DMS 273 treated with DMSO at 0.1 percent for 48 hours (cell line): ENCODE measurements around the gene USP3.

Experiments
- DNase-seq: peaks from one replicate; lab custom pipeline; 2025; lab: John Stamatoyannopoulos, UW

The USP3 gene

DNA sequence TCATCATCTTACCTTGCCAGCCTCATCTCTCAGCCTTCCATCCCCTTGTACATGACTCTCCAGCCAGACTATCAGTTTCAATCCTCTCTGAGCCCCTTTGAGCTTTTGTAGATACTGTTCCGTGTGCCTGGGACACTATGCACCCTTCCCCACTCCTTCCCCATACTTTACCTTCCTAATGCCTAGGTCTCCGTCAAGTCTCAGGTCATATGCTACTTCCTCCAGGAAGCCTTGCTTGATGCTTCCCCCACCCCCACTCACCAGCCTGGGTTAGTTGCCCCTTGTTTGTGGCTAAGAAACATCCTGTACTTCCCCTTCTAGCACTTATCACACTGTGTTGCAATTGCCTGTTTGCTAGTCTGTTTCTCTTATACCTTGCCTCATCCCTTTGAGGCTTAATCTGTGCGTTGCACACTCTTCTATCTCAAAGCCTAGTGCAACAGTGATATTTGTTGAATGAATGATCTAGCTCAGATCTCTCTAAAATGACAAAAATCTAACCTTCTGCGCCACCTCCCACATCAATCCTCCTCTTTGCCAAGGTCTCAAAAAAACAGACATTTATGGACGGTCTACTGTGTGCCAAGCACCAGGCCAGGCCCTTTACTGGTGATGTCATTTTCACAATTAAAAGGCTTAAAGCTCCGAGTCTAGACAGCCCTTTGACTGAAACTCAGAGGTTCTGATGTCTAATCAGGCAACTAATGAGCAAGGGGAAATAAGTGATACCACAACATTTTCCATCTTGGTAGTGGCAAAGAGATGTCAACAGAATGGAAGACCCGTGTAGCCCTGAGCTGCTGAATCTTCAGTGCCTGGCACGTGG, 6.5 kb upstream of the USP3 start:
- DNase-seq: no peak

DNA sequence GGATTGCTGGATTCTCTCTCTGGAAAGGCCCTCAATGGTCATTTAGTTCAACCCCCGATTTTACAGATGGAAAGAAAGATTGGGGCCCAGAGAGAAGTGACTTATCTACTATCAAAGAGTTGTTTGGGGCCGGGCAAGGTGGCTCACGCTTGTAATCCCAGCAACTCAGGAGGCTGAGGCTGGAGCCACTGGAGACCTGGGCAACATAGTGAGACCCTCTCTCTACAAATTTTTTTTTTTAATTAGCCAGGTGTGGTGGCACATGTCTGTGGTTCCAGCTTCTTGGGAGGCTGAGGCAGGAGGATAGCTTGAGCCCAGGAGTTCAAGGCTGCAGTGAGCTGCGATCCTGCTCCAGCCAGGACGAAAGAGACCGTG, 5.2 kb upstream of the USP3 start:
- no peak for DNase-seq

DNA sequence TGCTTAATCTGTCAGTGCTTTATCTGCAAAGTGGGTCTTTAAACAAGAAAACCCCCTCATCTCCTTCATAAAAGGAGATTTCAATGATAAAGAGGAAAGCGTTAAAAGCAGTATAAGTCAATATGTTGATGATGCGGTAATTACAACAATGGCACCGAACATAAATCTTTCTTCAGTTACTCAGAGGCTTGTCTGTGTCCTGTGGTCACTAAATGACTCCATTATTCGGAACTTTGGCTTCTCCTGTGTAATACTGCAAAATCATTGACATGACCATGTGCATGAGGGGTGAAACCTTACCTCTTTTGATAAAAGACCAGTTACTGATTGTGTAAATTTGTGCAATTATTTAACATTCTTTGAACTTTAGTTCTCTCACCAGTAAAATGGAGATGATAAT, 4.8 kb upstream of the USP3 start:
- no peak for DNase-seq

DNA sequence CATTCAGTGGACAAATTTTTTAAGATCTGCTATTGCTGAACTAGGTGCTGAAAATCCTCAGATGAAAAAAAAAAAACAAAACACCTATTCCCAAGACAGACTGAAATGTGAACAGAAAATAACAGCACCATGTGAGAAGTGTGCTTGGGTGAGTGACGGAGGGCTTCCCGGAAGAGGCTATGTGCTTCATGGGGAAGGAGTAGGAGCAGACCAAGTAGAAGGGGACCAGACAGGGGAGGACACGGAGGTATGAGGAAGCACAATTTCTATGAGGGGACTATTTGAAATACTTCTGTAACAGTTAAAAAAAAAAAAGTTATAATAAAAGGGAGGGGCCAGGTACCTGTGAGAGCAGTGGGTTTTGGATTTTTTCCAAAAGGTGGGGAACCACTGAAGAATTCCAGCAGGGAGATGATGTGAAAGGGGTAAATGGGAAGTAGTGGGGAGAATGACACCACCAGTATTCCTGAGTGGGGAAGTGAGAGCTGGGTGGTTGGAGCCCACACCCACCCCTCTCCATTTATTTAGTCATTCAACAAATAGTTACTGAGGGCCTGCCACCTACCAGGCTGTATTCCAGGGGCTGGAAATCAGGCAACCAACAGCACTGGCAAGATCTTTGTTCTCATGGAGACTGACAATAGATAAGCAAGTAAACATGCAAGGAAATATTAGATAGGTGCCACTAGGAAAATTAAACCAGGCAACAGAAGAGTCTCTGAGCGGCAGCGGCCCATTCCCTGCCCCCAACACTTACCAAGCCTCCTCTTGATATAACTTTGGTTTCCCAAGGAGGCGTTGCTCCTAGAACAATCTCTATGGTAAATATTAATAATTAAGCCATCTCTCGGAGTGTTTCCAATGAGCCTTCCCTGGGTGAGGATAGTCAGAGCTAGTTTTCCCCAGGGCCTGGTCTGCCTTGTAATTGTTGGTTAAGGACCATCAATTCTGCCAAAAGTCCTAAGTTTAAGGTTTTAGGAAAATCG, 3.8 kb upstream of the USP3 start:
- no peak for DNase-seq

DNA sequence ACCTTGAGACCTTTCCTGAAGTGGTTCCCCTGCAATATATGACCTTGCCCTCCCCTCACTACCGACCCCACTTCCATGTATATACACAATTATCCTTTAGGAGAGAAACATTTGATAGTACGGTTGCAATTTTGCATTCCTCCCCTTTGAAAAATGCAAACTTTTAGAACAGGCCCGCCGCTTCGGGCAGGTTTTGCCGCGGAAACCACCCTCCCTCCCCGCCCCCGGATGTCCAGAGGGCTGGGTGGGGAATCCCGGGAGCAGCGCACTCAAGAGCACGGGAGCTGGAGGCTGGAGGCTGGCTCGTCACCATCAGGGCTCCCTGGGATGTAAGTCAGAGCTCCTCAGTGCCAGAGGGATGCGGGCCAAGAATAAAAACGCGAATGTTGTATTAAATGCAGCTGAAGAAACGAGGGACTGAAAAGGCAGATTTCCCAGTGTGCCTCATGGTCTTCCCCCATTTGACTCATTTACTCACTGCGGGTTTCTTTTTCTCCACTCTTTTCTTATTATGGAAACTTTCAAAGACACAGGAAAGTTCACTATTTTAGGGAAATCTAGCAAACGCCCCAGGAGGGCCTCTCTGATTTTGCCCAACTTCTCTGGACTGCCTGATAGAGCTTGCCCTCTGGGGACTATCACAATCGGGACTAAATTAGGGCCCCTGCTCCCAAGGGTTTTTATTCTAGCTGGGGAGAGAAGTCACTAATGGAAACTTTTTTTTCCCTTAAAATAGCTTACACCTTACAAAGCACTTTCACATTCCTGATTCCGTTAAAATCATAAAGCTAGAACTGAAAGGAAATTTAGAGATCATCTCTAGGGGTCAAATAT, 2.9 kb upstream of the USP3 start:
- no peak for DNase-seq

DNA sequence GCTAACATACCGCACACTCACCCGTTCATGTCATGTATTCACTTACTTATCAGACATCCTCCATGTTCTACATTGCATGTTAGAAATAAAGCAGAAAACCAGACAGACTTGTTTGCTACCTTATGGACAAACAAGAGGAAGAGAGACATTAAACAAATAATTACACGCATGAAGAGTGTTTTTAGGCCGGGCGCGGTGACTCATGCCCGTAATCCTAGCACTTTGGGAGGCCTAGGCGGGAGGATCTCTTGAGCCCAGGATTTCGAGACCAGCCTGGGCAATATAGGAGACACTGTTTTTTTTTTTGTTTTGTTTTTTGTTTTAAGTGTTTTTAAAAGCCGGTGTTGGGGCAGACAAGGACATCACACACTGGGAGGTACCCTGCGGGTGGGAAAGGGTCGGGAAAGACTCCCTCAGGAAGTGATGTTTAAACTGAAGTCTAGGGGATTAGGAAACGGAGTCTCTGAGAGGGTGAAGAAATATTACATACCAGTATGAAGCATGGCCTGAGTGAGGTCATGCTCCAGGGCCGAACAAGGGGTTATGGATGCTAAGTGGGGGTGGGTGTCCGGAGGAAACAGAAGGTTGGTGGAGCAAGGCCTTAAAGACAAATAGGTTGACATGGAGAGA, 2.1 kb upstream of the USP3 start:
- DNase-seq: no peak

DNA sequence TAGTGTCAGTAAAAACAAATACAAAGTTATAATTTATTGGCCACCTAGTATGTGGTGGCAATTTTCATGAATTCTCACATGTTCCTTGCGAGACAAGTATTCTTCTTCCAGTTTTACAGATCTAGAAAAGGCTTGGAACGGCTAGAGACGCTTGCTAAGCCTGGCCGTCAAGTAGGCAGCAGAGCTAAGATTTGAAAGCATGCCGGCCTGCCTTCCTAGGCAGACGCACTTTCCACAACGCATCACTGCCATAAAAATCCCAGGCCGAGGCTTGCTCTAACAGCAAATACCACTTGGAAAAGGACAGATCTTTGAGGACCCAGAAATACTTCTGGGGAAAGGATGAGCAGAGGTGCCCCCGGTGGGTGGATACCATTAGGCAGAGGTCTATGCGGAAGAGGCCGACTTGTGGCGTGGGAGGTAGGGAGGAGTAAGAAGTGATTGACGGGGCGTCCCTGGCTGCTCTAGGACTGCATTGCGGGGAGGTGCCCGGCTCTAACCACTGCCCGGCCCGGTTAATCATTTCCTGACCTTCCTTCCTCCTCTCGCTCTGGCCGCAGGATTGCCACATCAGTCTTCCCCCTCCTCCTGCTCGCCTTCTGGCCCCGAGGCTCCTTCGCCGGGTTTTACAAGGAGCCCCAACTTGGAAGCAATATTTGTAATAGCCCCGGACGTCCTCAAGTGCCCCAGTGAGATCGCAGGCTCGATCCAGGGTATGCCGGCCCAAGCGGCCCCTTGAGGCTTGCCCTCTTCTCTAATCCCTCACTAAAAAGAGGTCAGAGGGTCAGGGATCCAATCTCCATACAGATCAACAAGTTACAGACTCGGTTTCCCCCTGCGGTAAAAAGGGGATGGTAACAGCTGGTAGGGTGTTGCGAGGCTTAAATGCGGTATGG, 1.3 kb upstream of the USP3 start:
- DNase-seq: no peak

DNA sequence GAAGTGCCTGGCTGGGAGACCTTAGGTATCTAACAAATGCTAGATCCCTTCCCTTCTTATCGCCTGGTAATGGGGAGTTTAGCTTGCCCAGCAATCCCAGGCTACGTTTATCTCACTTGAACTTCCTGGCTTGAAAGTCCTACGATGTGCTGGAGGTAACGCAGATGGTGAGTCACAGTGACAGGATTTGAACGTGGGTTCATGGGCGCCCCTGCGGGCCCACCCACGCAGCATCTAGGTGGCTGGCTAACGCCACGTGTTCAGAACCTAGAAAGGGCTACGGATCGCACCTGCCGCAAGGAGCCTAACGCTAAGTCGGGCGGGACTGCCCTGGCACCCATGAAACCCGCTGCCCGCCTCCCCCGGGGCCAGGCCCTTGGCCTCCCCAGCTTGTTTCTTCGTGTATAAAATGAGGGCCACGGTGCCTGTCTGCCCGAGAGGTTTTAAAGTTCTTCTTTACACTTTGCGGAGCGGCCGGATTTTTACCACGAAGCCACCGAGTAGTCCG, 600 bp upstream of the USP3 start:
- DNase-seq: no peak

DNA sequence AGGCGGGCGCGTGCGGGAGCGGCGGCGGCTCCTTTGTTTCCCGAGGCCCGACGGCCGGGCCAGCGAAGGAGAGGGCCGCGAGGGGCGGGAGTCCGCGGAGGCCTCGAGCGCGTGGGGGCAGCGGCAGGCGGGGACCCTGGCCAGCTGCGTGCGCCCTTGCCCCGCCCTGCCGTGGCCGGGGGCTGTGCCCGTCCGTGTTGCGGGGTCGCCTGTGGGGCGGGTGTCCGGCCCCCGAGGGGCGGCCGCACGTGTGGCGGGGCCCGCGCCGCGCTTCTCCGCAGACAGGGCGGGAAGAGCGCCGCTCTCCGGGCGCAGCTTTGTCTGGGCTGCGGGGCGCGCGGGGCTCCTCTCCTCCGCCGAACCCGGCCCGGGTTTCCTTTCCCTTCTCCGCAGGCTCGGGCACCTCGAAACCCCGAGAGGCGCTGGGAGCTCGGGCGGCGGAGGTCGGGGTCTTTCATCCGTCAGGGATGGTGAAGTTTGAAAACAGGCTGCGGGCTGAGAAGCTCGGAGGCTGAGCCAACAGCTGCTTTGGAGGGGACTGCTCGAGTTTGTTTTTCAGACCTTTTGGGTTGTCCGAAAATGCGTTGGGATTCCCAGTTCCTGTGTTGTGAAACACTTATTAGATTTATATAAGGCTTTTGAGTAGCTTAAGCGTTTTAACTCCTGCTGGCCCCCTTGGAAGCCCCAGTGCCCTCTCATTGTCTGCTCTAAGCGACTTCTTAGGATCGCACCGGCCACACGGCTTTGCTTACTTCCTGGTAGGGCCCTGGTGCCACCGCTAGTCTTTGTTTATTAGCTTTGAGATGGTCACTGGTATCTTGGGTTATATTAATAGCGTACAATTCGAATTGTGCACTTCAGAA, 817 bp downstream of the USP3 start:
- DNase-seq: peak; percentile 21

DNA sequence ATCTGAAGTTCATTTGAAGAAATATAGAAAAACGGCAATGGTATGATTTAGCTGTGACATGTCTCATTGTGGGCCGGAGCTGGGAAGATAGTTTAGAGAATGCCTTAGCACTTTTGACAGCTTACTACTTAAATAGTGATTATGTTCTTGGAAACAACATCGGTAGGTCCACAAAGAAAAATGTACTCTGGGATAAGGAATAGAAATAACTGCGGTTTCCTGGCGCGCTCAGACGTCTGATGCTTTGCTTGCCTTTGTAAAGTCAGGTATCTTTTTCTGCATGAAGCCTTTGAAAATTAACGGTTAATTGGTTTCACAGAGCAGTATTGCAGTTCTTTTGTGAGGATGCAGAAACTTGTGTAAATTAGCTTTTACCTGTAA, 1.4 kb downstream of the USP3 start:
- no peak for DNase-seq

DNA sequence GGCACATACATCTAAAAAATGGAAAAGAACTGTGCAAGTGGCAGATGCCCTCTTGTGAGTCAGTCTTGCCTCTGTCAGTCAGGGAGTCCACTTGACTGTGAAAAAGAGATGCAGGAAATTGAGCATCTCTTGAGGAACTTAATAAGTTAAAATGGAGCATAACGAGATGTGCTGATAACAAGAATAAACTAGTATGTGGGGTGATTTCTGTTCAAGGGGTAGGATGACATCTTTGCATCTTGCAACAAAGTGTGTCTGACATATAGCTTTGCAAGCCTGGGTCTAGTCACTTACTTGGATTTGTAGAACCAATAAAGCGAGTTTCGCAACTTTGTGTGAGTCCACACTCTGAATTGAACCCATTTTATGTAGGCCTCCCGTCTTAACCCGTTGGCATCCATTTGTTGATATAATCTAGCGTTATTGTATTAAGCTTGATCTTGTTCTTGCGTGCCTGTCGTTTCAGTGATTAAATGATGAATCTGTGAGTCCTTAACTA, 2.2 kb downstream of the USP3 start:
- DNase-seq: no peak

DNA sequence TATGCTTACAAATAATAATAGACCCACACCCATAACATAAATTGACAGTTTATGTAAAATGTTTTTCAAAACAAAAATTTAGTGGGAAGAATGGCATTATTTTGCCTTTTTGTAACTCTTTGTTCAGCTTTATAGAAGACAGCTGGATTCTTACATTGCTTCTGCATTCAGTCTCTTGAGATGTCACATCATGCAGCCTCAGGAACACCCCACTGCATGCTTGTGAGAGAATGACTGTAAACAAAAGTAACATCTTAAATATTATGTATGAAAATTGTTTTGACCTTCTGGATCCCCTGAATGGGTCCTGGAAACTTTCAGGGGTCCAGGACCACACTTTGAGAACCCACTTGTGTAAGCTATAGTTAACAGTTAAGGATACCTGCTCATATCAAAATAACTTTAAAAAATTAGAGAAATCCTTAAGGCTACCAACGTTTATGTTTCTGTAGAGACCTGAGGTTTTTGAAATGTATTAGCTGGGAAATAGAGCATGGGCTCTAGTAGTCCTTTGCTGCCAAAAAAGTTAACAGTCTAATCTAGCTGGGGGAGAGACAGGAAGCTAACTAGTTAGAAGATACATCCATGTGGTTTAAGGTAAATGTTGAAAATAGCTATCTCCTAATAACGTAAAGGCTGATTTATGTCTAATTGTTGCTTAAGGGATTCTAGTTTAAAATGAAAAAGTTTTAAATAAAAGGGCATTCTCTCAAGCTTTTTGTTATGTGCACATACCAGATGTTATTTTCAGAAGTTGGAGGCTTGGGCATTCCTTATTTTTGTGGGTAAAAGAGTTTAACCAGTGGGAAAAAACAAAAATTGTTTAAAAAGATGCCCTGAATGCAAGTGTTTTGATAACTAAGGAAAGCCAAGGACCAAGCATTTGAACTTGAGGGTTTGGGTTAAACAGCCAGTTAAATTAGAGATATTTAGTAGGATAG, 3.8 kb downstream of the USP3 start:
- DNase-seq: no peak

DNA sequence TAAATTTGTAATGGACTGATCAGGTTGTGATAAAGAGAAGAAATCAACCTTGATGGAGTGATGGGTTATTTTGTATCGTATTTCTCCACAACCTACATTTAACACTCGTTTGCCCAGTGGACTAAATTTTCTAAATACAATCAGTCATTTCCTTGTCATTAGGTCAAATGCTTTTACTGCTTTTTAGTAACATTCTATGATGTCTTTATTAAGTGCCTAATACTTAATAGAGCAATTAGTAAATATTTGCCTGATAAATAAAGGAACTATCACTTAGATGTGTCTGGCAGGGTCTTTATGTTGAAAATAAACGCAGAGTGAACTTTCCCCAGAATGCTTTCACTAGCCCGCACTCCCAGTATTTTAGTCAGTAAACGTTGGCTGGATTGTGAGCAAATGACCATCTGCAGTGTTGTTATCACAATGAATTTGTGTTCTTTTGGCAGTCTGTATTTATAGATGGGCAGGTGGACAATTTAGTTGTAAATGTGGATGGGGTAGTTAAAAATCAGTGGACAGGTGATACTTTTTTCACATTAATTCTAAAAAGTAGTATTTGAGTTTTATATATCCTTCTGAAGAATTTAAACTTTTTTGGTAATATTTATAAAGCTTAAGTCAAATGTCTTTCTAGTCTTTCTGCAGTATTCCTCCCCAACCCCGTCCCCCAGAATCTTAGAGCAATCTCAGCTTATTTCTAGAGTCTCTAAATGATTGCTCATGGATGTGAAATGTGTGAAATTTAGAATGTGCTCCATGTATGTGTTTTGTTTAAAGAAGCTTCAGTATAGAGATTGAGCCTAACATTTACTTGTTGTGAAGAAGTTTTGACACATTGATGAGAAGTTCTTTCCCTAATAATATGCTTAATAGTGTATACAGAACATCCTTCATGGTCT, 4.9 kb downstream of the USP3 start:
- DNase-seq: no peak

DNA sequence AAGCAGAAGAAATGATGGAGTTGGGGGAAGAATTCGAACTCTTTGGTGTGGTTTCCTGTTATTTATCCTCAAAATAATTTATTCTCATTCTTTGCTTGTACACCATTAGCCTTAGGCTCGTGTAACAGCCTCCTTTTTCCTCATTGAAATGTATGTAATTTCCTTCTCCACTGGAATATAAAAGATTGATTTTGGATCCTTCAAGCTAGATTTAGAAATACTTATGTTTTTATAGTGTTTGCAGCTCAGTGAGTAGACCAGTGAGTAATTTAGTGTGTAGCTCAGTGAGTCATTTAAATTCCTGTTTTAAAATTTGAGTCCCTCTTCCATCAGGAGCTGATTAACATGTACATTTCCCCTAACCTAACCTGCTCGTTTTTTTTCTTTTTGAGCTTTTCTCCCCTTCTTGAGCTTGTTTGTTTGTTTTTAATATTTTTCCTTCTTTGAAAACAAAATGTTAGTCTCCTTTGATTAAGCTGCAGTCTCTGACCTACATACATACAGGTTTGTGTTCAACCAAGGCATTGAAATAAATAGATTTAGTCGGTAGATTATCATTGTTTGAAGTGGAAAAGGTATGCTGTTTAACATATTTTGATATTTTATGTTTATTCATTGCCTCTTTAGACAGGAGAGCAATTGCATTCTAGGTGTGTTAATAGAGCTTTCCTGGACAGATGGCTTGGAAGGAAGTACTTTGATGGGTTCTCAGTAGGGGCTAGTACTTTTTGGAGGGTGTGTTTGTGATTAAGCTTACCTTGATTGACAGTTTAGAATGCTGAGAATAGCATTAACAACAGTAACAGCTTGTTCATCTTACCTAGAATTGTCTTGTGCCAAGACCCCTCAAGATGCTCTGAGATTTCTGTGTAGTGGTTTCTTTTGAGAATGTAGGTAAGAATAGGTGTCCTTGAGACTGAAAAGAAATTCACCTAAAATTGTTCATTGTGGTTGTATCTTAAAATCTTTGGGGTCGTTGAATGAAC, 5.9 kb downstream of the USP3 start:
- DNase-seq: peak; percentile 29

DNA sequence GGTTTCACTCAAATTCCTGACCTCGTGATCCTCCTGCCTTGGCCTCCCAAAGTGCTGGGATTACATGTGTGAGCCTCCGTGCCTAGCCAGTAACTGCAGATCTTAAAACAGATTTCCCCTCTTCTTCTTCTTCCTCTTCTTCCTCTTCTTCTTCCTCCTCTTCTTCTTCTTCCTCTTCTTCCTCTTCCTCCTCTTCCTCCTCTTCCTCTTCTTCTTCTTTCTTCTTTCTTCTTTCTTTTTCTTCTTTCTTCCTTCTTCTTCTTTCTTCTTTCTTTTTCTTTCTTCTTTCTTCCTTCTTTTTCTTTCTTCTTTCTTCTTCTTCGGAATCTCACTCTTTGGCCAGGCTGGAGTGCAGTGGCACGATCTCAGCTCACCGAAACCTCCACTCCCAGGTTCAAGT, 7.8 kb downstream of the USP3 start:
- no peak for DNase-seq

DNA sequence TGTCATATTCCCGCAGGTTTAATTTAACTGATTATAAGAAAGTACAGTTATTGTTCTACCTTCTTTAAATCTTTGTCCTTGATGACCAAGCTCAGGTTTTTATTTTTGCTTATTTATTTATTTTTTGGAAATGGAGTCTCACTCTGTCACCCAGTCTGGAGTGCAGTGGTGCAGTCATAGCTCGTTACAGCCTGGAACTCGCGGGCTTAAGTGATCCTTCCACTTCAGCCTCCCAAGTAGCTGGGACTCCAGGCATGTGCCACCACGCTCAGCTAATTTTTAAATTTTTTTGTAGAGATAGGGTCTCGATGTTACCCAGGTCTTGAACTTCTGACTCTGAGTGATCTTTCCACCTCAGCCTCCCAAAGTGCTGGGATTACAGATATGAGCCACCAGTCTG, 8.9 kb downstream of the USP3 start:
- no peak for DNase-seq
